Colon (tissue), 2 donors: ENCODE results near the gene KRTAP5-3.

ENCODE experiments used
- FAIRE-seq: peaks from 2 replicates; lab custom pipeline; 2012; peaks lifted over from hg19 to GRCh38; lab: Jason Lieb, UNC
- donor health status: control.
- donor health status: control.

KRTAP5-3 gene

DNA sequence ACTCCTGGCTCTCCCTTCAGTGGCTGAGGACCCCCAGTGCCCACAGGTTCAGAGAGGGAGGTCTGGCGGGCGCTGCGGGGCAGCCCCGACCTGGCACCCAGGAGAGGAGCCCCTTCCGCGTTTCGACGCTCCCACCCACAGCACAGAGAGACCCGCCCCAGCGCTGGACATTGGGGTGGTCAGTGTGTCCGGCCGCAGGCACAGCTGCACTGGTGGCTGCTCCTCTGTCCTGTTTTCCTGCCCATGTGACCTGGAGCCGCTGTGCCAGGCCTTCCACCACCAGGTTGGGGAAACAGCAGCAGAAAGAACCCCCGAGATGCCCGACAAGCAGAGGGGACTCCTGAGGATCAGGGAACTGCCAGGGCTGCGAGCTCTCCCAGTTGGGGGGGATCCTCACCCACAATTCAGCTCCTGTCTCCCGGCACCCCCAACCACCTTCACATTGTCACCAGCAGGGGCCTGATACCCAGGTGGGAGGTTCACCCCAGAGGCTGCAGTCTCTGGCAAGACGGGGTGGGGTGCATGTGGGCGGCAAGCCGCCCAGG is 35.0 kb upstream of the KRTAP5-3 start:
- FAIRE-seq = no peak

DNA sequence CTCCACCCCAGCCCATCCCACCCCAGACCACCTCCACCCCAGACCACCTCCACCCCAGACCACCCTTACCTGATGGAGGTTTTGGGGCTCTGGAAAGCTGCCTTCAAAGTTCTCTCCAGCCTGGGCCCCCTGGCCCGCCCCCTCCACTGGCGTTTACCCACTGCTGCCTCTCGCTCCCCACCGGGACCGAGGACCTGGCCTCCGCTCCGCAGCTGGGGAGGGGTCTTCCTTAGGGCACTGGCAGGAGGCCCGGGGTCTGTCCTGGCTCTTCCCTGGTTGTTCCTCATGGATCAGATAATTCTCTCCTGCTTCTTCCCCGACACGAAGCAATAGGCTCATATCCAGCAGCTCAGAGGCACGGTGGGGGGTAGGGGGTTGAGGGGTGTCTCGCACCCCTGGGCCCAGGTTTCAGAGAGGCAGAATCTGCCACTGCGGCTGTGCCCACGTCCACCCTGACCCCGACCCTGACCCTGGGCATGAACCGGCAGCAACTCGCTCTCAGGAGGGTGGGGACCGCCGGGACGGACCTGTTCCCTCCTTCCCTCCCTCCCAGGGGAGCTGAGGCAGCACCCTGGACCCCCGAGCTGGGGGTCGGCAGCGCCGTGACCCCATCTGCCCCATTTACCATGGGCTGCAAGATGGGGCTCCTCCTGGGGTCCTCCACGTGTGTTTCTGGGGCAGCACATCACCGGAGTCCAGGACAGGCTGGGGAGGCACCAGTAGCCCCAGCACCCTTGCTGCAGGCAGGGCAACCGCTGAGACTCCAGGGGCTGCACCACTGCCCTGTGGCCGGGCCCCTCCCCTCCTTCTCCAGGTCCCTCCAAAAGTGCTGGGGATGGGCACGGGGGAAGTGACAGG is 34.3 kb upstream of the KRTAP5-3 start:
- no peak for FAIRE-seq

DNA sequence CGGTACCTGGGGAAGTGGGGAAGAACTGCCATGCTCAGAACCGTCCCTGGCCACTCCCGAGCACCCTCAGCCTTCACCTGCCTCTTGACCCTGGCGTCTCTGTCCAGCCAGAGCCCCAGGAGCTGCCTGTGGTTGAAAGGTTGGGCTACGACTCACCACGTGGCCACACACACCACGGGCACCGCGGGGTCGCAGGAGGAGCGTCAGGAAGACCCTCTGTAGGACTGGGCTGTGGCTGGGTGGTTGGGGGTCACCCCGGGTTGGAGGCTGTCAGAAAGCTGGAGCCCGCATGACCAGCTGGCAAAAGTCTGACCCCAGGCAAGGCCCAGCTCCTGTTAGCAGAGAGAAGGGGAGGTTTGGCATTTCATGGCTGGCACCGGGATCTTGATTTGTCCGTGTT is 32.8 kb upstream of the KRTAP5-3 start:
- no peak for FAIRE-seq

- no peak for FAIRE-seq
Observed at GRCh38 chr11:1640076-1640946, 32.0 kb upstream of the KRTAP5-3 start.

GRCh38 chr11:1639666-1640065 is 31.4 kb upstream of the KRTAP5-3 start:
- no peak for FAIRE-seq

DNA sequence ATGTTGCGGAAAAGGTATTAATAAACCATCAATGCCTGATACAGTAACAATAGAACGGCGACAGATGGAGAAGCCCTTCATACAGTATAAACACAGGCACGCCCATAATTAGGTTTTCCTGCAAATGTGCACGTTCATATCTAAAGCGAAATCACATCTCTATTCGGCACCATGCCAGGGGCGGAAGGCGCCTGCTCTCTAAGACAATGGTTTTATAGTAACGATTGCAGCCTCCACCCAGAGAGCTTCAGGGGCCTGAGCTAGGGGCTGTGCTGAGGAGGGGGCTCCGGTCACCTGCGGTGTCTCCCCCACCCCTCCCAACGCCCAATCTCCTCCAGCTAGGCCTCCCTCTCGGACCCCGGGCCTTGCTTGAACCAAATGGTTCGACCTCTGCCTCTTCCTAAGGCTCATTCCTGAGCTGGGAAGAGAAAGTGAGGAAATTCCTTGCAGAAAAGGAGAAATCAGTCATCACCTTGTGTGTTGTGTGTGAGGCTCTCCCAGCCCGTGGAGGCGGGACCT is 30.9 kb upstream of the KRTAP5-3 start:
- FAIRE-seq = no peak

DNA sequence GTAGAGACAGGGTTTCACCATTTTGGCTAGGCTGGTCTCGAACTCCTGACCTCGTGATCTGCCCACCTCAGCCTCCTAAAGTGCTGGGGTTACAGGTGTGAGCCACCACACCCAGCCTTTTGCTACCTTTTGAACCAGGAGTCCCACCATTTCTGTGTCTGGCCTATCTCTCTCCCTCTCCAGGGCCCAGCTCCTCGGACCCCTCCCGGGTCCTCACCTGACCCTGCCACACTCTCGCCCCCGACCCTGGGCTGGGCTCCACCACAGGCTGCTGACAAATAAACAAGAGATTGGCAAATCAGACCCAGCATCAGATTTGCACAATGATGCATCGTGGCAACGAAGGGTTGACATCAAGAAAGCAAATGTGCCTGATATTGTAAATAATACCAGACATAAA is 30.1 kb upstream of the KRTAP5-3 start:
- FAIRE-seq = no peak

DNA sequence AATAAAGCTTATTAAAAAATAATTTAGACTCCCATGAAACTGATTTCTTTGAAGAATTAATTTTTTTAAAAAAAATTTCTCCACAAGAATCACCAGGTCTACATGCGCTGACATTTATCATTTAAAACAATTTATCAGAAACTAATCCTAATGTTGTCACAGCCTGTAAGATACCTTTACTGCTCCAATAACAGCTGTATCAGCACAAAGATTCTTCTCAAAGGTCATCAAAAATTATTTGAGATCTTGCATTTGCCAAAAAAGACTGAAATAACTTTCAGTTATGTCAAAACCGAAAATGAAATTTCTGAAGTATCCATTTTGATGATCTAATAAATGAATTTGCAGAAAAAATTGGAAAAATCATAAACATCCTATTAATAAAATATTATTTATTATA is 29.4 kb upstream of the KRTAP5-3 start:
- no peak for FAIRE-seq

DNA sequence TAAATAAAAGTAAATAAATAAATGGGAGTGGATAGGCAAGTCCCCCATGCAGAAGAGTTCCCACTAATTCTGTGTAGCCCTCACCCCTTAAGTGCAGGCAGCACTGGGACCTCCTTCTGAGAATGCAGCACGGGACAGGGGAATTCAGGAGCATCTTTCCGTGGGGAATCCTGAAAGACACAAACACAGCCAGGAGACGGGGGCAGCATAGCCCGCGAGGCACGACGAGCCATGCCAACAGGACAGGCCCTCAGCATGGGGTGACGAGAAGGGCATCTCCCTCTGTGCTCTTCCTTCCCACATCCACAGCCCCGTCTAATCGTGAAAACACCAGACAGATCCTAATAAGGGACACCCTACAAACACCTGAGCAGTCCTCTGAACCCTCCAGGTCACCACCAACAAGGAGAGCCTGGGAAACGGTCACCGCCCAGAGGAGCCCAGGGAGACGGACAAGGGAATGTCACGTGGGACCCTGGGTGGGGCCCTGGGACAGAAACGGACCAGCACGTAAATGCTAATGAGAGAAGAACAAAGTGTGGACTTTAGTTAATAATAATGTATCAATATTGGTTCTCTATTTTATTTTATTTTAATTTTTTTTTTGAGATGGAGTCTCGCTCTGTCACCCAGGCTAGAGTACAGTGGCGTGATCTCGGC is 28.2 kb upstream of the KRTAP5-3 start:
- FAIRE-seq = no peak

DNA sequence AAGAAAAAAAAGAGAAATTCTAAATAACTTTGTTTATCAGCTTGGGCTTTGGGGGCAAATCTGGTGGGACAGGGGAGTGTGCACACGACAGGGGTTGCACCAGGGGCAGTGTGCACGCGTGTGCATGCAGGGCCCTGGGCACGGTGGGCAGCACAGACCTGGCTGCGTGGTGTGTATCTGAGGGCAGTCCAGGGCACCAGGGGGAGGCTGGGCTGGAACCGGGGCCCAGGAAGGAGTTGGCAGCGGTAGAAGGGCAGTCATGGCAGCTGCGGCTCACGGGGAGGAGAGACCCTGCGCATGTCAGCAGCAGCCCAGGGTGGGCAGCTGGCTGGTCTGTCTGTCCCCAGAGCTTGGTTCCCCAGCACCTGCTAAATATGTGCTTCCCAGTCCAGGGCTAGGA is 25.6 kb upstream of the KRTAP5-3 start:
- no peak for FAIRE-seq

DNA sequence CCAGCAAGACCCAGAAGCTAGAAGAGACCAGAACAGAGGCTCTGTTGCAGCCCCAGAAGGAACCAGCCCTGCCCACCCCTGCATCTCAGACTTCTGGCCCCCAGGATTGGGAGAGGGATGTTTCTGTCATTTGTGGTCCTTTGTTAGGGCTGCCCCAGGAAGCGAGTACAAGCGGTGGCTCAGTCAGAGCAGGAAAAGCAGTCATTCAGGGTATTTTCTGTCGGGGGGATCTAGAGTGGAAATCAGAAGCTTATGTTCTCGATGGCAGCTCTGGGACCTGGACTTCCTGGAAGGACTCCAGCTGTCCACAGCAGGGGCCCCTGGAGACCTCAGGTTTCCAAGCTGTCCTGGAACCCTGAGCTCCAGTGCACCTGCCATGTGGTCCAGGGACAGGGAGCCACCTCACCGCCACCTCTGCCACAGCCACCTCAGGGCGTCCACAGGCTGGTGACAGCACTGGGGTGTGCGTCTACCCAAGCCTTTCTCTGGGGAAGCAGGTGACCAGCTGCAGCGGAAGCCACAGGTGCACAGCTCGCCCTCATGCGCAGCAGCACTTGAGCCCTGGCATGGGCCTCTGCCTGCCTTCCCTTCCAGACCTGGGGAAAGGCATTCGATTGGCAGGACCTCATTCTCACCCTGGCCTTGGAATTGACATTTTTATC is 23.9 kb upstream of the KRTAP5-3 start:
- FAIRE-seq = no peak

- FAIRE-seq = no peak
Observed at GRCh38 chr11:1631066-1631568, 22.9 kb upstream of the KRTAP5-3 start.

DNA sequence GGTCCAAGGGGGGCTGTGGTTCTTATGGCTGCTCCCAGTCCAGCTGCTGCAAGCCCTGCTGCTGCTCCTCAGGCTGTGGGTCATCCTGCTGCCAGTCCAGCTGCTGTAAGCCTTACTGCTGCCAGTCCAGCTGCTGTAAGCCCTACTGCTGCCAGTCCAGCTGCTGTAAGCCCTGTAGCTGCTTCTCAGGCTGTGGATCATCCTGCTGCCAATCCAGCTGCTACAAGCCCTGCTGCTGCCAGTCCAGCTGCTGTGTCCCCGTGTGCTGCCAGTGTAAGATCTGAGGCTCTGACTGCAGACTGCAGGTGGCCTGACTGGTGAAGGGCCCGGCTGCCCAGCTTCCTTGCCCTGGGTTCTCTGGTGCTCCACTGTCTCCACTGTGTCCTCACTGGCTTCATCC is 22.0 kb upstream of the KRTAP5-3 start:
- FAIRE-seq = no peak

DNA sequence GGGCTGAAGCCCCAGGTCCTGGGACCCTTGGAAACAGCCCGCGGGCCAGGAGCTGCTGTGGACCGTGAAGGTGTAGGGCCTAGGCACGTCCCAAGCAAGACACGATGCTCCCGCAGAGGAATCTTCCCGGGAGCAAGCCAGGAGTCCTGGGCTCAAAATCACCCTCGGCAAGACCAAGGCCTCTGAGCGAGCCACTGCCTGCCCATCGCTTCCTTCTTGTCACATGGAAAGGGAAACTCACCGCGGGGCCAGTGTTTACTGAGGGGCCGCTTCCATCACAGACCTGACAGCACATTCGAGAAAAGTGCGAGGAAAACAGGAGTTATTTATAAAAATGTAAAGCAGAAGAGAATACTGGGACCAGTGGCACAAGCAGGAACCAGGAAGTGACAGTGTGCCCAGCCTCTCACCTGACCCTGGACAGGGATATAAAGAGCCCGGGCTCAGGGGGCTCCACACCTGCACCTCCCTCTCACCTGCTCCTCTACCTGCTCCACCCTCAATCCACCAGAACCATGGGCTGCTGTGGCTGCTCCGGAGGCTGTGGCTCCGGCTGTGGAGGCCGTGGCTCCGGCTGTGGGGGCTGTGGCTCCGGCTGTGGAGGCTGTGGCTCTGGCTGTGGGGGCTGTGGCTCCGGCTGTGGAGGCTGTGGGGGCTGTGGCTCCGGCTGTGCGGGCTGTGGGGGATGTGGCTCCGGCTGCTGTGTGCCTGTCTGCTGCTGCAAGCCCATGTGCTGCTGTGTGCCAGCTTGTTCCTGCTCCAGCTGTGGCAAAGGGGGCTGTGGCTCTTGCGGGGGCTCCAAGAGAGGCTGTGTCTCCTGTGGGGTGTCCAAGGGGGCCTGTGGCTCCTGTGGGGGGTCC is 21.3 kb upstream of the KRTAP5-3 start, which contains the start of gene KRTAP5-5:
Gene KRTAP5-5, plus strand, starts transcription at position 450 of the 860 bp plus-strand sequence. Its CDS starts 66 bp downstream, at position 516.
- FAIRE-seq = no peak

DNA sequence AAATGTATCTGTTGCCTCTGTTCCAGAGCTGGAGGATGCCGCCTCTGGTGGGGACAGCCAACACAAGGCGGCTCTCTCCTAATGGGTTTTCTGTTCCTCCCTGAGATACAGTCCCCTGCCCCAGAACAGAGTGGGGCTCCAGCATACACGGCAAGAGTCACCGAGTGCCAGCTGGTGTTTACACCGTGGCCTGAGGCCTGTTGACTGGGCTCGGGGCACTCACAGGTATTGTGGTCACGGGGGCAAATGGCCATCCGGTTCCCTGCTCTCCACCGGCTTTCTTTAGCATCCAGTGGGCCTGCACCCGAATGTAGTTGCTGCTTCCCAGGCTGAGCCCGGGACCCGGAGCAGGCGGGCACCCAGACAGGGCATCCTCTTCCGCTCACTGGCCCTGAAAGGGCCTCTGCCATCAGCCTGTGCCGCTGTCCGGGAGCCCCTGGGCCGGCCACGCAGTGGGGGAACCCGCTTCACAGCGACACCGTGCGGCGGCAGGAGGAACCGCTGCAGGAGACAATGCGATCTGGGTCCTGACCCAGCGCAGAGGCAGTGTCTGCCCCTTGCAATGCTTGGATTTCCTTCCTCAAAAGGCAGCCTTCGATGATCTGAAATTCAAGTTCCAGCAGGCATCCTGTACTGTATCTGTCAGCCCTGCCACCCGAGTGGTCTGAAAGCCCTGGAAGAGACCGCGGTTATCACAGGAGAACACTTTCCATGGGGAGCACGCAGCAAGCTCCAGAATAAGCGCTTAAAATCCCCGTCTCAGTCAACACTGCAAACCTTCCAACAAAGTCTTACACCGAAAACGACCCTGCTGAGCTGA is 20.5 kb upstream of the KRTAP5-3 start:
- FAIRE-seq = no peak

GRCh38 chr11:1625541-1625940 is 17.3 kb upstream of the KRTAP5-3 start:
- no peak for FAIRE-seq

DNA sequence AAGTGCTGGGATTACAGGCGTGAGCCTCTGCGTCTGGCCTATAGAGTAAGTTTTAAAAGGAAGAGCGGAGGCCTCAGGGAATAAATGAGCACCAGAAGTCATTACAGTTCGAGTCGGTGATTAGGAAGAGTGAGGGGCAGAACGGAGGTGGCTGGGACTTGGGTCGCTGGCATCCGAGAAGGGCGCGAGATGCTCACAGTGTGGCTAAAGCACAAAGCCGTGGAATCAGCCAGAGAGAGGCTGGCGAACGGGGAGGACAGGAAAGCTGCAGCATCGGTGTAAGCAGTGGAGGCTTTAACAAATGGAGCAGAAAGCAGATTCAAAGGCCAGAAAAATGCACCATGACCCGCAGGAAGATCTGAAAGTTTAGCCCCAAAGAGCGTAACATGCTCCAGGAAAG is 16.4 kb upstream of the KRTAP5-3 start:
- no peak for FAIRE-seq

DNA sequence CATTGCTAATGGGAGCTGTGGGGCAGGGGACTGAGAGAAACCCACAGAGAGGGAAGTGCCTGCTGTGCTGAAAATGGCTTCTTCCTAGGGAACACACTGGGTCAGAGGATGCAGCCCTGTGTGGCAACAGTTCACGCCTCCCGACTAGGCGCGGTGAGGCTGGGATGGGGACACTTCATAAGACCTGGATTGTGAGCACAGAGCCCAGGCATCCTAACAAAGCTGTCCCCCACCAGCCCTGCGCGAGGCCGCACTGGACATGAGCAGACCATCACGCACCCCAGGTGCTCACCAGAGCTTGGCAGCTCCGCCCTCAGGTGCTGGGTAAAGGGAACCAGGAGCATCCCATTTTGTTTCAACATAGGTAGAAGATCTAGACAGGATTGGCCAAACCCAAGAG is 15.5 kb upstream of the KRTAP5-3 start:
- no peak for FAIRE-seq

- no peak for FAIRE-seq
Observed at GRCh38 chr11:1622086-1622485, 13.8 kb upstream of the KRTAP5-3 start, which contains the start of gene KRTAP5-4. KRTAP5-4 (minus strand) TSS chr11:1622138; CDS start chr11:1622093, 45 bp downstream.
